ENCODE data around the gene ABCA8. TPM values are rescaled to one million over a fixed set of nuclear protein-coding genes. Genes with fewer than 3 reads are reported as not detected.

Gene ABCA8
- polyA plus RNA-seq, 1 experiment, result 13.8 TPM

DNA sequence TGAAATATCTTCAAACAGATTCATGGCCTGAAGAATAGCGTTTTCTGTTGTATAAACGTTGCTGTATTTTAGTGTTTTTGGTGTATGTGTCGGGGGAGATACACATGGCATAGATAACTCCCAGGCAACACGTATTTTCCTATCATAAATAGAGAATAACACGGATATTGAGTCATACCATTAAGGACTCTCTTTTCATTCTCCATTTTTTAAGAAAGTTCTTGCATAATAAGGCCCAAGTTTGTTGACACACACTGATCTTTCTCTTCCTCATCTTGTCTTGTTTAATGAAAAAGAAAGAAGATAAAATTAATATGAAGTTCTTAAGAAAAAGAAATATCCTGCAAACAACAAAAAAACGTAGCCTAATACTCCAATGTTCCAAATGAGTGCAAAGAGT, 13.4 kb downstream of the ABCA8 start:
- no peak for DNase-seq (ENCODE audit: low read depth, low spot score)
- no peaks in the 10 kb centered on the region for H3K9me3 ChIP-seq (ENCODE audit: control insufficient read depth, insufficient read depth, low read length)
- TF ChIP-seq, protein P1, sequence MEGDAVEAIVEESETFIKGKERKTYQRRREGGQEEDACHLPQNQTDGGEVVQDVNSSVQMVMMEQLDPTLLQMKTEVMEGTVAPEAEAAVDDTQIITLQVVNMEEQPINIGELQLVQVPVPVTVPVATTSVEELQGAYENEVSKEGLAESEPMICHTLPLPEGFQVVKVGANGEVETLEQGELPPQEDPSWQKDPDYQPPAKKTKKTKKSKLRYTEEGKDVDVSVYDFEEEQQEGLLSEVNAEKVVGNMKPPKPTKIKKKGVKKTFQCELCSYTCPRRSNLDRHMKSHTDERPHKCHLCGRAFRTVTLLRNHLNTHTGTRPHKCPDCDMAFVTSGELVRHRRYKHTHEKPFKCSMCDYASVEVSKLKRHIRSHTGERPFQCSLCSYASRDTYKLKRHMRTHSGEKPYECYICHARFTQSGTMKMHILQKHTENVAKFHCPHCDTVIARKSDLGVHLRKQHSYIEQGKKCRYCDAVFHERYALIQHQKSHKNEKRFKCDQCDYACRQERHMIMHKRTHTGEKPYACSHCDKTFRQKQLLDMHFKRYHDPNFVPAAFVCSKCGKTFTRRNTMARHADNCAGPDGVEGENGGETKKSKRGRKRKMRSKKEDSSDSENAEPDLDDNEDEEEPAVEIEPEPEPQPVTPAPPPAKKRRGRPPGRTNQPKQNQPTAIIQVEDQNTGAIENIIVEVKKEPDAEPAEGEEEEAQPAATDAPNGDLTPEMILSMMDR (IDR thresholded peaks at IDR 0.05; ENCODE audit: low read depth, low read length), result no peak
- ChIA-PET POLR2A (no interaction called here), CTCF (no interaction called here)
- no peak overlapping the region for H3K4me3 ChIP-seq (ENCODE audit: low read depth, low read length)
- no peak overlapping the region for H3K27ac ChIP-seq (ENCODE audit: low read depth, low read length)
- no peaks in the 10 kb centered on the region for H3K27me3 ChIP-seq (ENCODE audit: control insufficient read depth, insufficient read depth, low read length)

- Histone ChIP-seq H3K9me3 (ENCODE audit: control insufficient read depth, insufficient read depth, low read length) (no peaks in the 10 kb centered on the region), H3K4me3 (ENCODE audit: low read depth, low read length) (no peak overlapping the region), H3K27me3 (ENCODE audit: control insufficient read depth, insufficient read depth, low read length) (no peaks in the 10 kb centered on the region), H3K27ac (ENCODE audit: low read depth, low read length) (no peak overlapping the region)
- CTCF ChIA-PET, result no interaction called here
- TF ChIP-seq, protein P1 (IDR thresholded peaks at IDR 0.05; ENCODE audit: low read depth, low read length), result no peak
- POLR2A ChIA-PET, result no interaction called here
- DNase-seq (ENCODE audit: low read depth, low spot score), result no peak
Observed at GRCh38 chr17:68939195-68939594, 16.0 kb downstream of the ABCA8 start.

- no peak for DNase-seq (ENCODE audit: low read depth, low spot score)
- Histone ChIP-seq H3K4me3 (ENCODE audit: low read depth, low read length) (no peak overlapping the region), H3K27ac (ENCODE audit: low read depth, low read length) (no peak overlapping the region), H3K9me3 (ENCODE audit: control insufficient read depth, insufficient read depth, low read length) (no peaks in the 10 kb centered on the region), H3K27me3 (ENCODE audit: control insufficient read depth, insufficient read depth, low read length) (no peaks in the 10 kb centered on the region)
- CTCF ChIA-PET, result no interaction called here
- POLR2A ChIA-PET, result no interaction called here
- TF ChIP-seq, protein P1 (IDR thresholded peaks at IDR 0.05; ENCODE audit: low read depth, low read length), result no peak
Observed at GRCh38 chr17:68937890-68938514, 17.2 kb downstream of the ABCA8 start.

- Histone ChIP-seq H3K9me3 (ENCODE audit: control insufficient read depth, insufficient read depth, low read length) (no peaks in the 10 kb centered on the region), H3K27me3 (ENCODE audit: control insufficient read depth, insufficient read depth, low read length) (no peaks in the 10 kb centered on the region), H3K27ac (ENCODE audit: low read depth, low read length) (no peak overlapping the region), H3K4me3 (ENCODE audit: low read depth, low read length) (no peak overlapping the region)
- DNase-seq (ENCODE audit: low read depth, low spot score), result no peak
- ChIA-PET POLR2A (no interaction called here), CTCF (no interaction called here)
- TF ChIP-seq, protein P1 (IDR thresholded peaks at IDR 0.05; ENCODE audit: low read depth, low read length), result no peak
Observed at GRCh38 chr17:68927516-68927915, 27.7 kb downstream of the ABCA8 start.

DNA sequence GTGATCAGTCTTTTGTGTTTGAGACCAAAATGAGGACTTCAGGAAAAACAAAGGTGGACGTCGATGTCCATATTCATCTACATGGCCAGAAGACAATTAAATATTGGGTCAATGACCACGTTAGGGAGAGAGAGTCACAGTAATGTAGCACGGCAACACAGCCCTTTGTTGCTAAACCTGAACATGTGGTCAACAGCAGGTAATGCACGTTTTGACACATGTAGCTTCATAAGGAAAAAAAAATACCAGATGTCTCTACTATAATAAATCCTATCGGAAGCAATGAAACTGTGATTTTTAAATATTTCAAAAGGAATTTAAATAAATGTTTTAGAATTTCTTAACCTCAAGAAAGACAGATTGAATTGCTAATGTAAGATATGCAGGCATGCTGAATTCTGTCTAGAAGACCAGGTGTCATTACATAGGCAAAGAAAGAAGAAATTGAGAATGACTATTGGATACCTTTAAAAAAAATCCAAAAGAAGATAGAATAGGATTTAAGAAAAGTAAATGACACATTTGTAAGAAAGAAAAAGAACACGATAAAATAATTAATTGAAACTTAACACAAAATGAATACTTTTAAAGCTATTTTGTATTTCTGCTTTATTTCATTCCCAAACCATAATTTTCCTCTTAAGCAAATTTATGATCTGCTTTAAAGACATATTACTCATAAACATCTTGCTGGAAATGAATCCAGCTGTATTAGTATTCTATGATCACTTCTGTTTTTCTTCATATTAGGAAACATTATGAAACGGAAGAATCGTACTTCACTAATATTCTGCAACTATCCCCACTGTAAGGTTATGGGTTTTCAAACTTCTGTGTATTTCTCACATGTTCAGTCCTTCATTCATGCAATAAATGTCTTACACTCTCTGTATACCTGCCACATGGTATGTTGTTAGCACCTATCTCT, 30.1 kb downstream of the ABCA8 start:
- POLR2A ChIA-PET, result no interaction called here

More for the DNA sequence above, 30.1 kb downstream of the ABCA8 start:
- no peak for DNase-seq (ENCODE audit: low read depth, low spot score)
- H3K9me3 ChIP-seq (ENCODE audit: control insufficient read depth, insufficient read depth, low read length), result no peaks in the 10 kb centered on the region
- H3K27me3 ChIP-seq (ENCODE audit: control insufficient read depth, insufficient read depth, low read length), result no peaks in the 10 kb centered on the region
- H3K4me3 ChIP-seq (ENCODE audit: low read depth, low read length), result no peak overlapping the region
- CTCF ChIA-PET, result interaction anchor here (1.3 kb wide), 1 partner anchor 18 kb away, joined by 3 read pairs; no protein-coding TSS in a partner anchor
- TF ChIP-seq, protein P1 (IDR thresholded peaks at IDR 0.05; ENCODE audit: low read depth, low read length), result no peak
- no peak overlapping the region for H3K27ac ChIP-seq (ENCODE audit: low read depth, low read length)

All from AG04450 (cell line).